ENCODE measurements around the gene RRP36. TPM values are rescaled to one million over a fixed set of nuclear protein-coding genes. Genes with fewer than 3 reads are reported as not detected.

The RRP36 gene
- total and polyA plus RNA-seq, 2 of the 8 experiments (the other 6 are each of a cell fraction or from before 2014, with no cell fraction given), result 33.9 to 92.3 TPM

GRCh38 chr6:43074847-43075669 lies 53.6 kb downstream of the RRP36 start:
- H4K8ac ChIP-seq (ENCODE audit: extremely low read depth, insufficient read depth, low read length), result no peak overlapping the region
- POLR2A ChIA-PET (ENCODE audit: partially characterized antibody), result interaction anchor here (1.1 to 5.0 kb wide), 15 partner anchors 9 to 145 kb away, joined by 3 to 43 read pairs (median 7); partner anchors contain the start of genes CNPY3, CUL7, KLC4 and KLHDC3
- TF ChIP-seq, protein P1, sequence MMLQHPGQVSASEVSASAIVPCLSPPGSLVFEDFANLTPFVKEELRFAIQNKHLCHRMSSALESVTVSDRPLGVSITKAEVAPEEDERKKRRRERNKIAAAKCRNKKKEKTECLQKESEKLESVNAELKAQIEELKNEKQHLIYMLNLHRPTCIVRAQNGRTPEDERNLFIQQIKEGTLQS (IDR thresholded peaks at IDR 0.05; ENCODE audit: insufficient read depth, low read depth, low read length), result no peak
- TF ChIP-seq ASH2L (IDR thresholded peaks at IDR 0.05; ENCODE audit: low read length) (peak; percentile 18), JUN (IDR thresholded peaks at IDR 0.05; ENCODE audit: low read depth, low read length) (no peak), TEAD4 (IDR thresholded peaks at IDR 0.05; ENCODE audit: low read depth, low read length) (peak; percentile 41; the same call in 1 of the 2 replicates), MAX (IDR thresholded peaks at IDR 0.05) (peak; percentile 54; the same call in 1 of the 2 replicates), TBP (IDR thresholded peaks at IDR 0.05; ENCODE audit: low read depth, low read length) (no peak), TAF7 (optimal IDR thresholded peaks at IDR 0.05; ENCODE audit: borderline replicate concordance, low read depth, low read length) (no peak), TAF1 (IDR thresholded peaks at IDR 0.05; ENCODE audit: low read depth, low read length) (no peak), FOSL1 (IDR thresholded peaks at IDR 0.05; ENCODE audit: insufficient read depth, low read depth, low read length) (no peak), SIX5 (IDR thresholded peaks at IDR 0.05; ENCODE audit: low read depth, low read length) (no peak)
- H4K91ac ChIP-seq (replicated peaks; ENCODE audit: insufficient read length, low read length), result peak overlapping the region; percentile 45
- peak overlapping the region; percentile 38 for H3K18ac ChIP-seq (ENCODE audit: extremely low read depth, low read length)
- H2BK12ac ChIP-seq (ENCODE audit: low read depth, low read length), result peak overlapping the region; percentile 87; the same call in 1 of the 2 replicates
- peak overlapping the region; percentile 14; the same call in 1 of the 2 replicates for H3K27ac ChIP-seq (ENCODE audit: low read depth, low read length)
- 48% methylated on average over 6 of the region's 6 CpGs; no CpG with 5 or more reads in 1 of the 2 experiments for WGBS, 2 experiments (ENCODE audit: extremely low coverage in 1 of 2, insufficient coverage in 1 of 2, insufficient read length in 1 of 2, insufficient replicate concordance in 2 of 2, low coverage in 1 of 2, low lambda C conversion rate in 2 of 2, missing lambda C conversion rate in 1 of 2)
- peak overlapping the region; percentile 34 to 79 (median 63); a peak in 7 of 8 replicates for H3K4me3 ChIP-seq (ENCODE audit: extremely low read depth in 1 of 4, insufficient read depth in 2 of 4, low read depth in 3 of 4, low read length in 4 of 4)
- DNase-seq (ENCODE audit: low read depth in 1 of 2, low spot score in 2 of 2), result no peak
- H3K79me2 ChIP-seq (ENCODE audit: control insufficient read depth in 1 of 2, insufficient read depth in 2 of 2, low read length in 2 of 2), result peaks cover 12 to 34% of the 10 kb centered on the region in 2 experiments
- 0 out of 2 replicates have a peak overlapping the region, but pooled peaks have one; percentile 72 for H2BK15ac ChIP-seq (ENCODE audit: low read length)
- 0 out of 2 replicates have a peak overlapping the region, but pooled peaks have one; percentile 84 for H2AK5ac ChIP-seq (ENCODE audit: low read depth, low read length)
- H3K79me1 ChIP-seq (ENCODE audit: low read depth, low read length), result peaks cover 9% of the 10 kb centered on the region
- 0 out of 7 replicates have a peak, but pooled peaks cover 0 to 2% (median 0%) of the 10 kb centered on the region in 4 experiments for H3K27me3 ChIP-seq (replicated peaks in 1 of 4; ENCODE audit: control insufficient read depth in 3 of 4, extremely low read depth in 1 of 4, insufficient read depth in 3 of 4, low read length in 3 of 4)
- no peak overlapping the region for H2BK120ac ChIP-seq (replicated peaks; ENCODE audit: low read depth, low read length)
- H3K9ac ChIP-seq (replicated peaks in 1 of 4; ENCODE audit: extremely low read depth in 1 of 4, low read depth in 3 of 4, low read length in 3 of 4), result no peak overlapping the region
- peaks cover 10% of the 10 kb centered on the region; the same call in 1 of the 2 replicates for H3K23me2 ChIP-seq (ENCODE audit: low read depth, low read length)
- CTCF ChIA-PET (ENCODE audit: partially characterized antibody), result interaction anchor here (1.0 to 4.8 kb wide), 7 partner anchors 11 to 69 kb away, joined by 3 to 40 read pairs (median 7); partner anchors contain the start of genes KLHDC3 and MEA1
- no peak overlapping the region for H3K56ac ChIP-seq (replicated peaks; ENCODE audit: insufficient read length, low read depth, low read length)
- H3K9me3 ChIP-seq (ENCODE audit: insufficient read depth in 2 of 2, low read depth in 1 of 2, low read length in 1 of 2), result no peaks in the 10 kb centered on the region
- peak overlapping the region; percentile 12 for H4K5ac ChIP-seq (ENCODE audit: insufficient read length, low read depth, low read length)
- H2BK20ac ChIP-seq (ENCODE audit: low read length), result peak overlapping the region; percentile 61; the same call in 1 of the 2 replicates
- H3K4me1 ChIP-seq (replicated peaks in 1 of 4; ENCODE audit: control insufficient read depth in 3 of 4, insufficient read depth in 4 of 4, low read length in 3 of 4), result peaks cover 6 to 17% (median 12%) of the 10 kb centered on the region in 4 experiments; a peak in 6 of 7 replicates
- H2BK5ac ChIP-seq (ENCODE audit: low read depth, low read length), result peak overlapping the region; percentile 78; the same call in 1 of the 2 replicates
- H3K23ac ChIP-seq (ENCODE audit: insufficient read length), result no peak overlapping the region
- H3K36me3 ChIP-seq (ENCODE audit: control insufficient read depth in 2 of 4, insufficient read depth in 4 of 4, low read length in 3 of 4), result peaks cover 0 to 2% (median 0%) of the 10 kb centered on the region in 4 experiments; a peak in 2 of 8 replicates
- H4K20me1 ChIP-seq (replicated peaks in 1 of 2; ENCODE audit: control insufficient read depth in 1 of 2, insufficient read depth in 2 of 2, low read length in 2 of 2), result peaks cover 7 to 10% of the 10 kb centered on the region in 2 experiments
- H3K4me2 ChIP-seq (ENCODE audit: insufficient read depth in 1 of 2, low read depth in 2 of 2, low read length in 2 of 2), result peak overlapping the region; percentile 68 to 76
- no peak overlapping the region for H3K14ac ChIP-seq (ENCODE audit: insufficient read length)
- peak overlapping the region; percentile 10 for H3K4ac ChIP-seq (replicated peaks; ENCODE audit: insufficient read length, low read depth, low read length)
- H2AFZ ChIP-seq (ENCODE audit: low read length), result no peak overlapping the region
- FAIRE-seq, result no peak
